K562 (cell line): ENCODE measurements around the gene C6orf141. TPM values are rescaled to one million over a fixed set of nuclear protein-coding genes. Genes with fewer than 3 reads are reported as not detected.

Experiments
- ATAC-seq: fragments of 200-7000 bp; cut with Tn5 transposase; 3 replicates; pipeline ENCODE4 v1.9.1; 2020; ENCODE audit warnings: moderate library complexity
- BruUV-seq: library from RNA; stranded (reverse); fragments of 400-500 nt; replicated peaks from 2 replicates; lab custom pipeline; 2021; lab: Mats Ljungman, UMichigan
- CTCF ChIA-PET: fragments of 300-600 bp; formaldehyde crosslinking; extraction: SDS; loops from one replicate; lab custom pipeline; 2021; ENCODE audit warnings: low intra/inter-chr PET ratio; lab: Yijun Ruan, JAX
- POLR2A ChIA-PET: fragments of 300-600, 350-650 bp; sonication (Branson Sonifier 250); formaldehyde crosslinking; extraction: SDS; loops from one replicate; lab custom pipeline; 2021; ENCODE audit warnings: antibody characterized with exemption, inconsistent platforms; lab: Yijun Ruan, JAX
- DNase-seq, 4 experiments: peaks; one replicate each; pipeline versions ENCODE4 v3.0.0 to v3.0.0-alpha.2; 2011 to 2018; ENCODE audit warnings: low spot score in 3 of 4, mixed read lengths in 3 of 4; ENCODE audit errors: extremely low read depth in 1 of 4
- FAIRE-seq: peaks from 2 replicates; lab custom pipeline; 2011; peaks lifted over from hg19 to GRCh38; lab: Jason Lieb, UNC
- H2AFZ ChIP-seq: 2 replicates; pipeline ENCODE4 v1.6.0; 2011; ENCODE audit warnings: low read depth, low read length, control low read depth, inconsistent platforms
- H3K27ac ChIP-seq: fragments of 200-600 bp; 3 replicates; pipeline ENCODE4 v1.8.0; 2011; ENCODE audit warnings: low read depth, mild to moderate bottlenecking, control low read depth, inconsistent platforms, low read length, moderate library complexity, mixed read lengths; ENCODE audit errors: extremely low read depth
- H3K27me3 ChIP-seq, 2 experiments: fragments of 300-600 bp in 1 of 2; 2 replicates in 1 of 2; 3 replicates in 1 of 2; pipeline versions ENCODE4 v1.6.0 to v1.8.0; 2011; ENCODE audit warnings: inconsistent platforms in 2 of 2, low read length in 2 of 2, mild to moderate bottlenecking in 1 of 2, mixed read lengths in 1 of 2, moderate library complexity in 1 of 2; ENCODE audit not compliant: control insufficient read depth in 2 of 2, insufficient read depth in 2 of 2
- H3K36me3 ChIP-seq: fragments of 300-600 bp; 3 replicates; pipeline ENCODE4 v1.8.0; 2011; ENCODE audit warnings: mild to moderate bottlenecking, low read length, inconsistent platforms; ENCODE audit not compliant: control insufficient read depth, insufficient read depth
- H3K4me1 ChIP-seq, 2 experiments: fragments of 200-600 bp in 1 of 2; replicated peaks in 1 of 2; 2 replicates in 1 of 2; 3 replicates in 1 of 2; pipeline versions ENCODE4 v1.5.1 to v1.8.0; 2011; ENCODE audit warnings: inconsistent platforms in 2 of 2, low read length in 2 of 2, mild to moderate bottlenecking in 1 of 2, mixed read lengths in 1 of 2, moderate library complexity in 1 of 2; ENCODE audit not compliant: control insufficient read depth in 2 of 2, insufficient read depth in 2 of 2
- H3K4me2 ChIP-seq: 2 replicates; pipeline ENCODE4 v1.6.1; 2011; ENCODE audit warnings: low read length, control low read depth, inconsistent platforms, mixed read lengths; ENCODE audit not compliant: insufficient read depth
- H3K4me3 ChIP-seq: fragments of 200-600 bp; sonication (generic), shearing (Covaris generic); 2 replicates; pipeline ENCODE4 v1.5.1; 2016; ENCODE audit warnings: control low read depth, inconsistent platforms
- H3K79me2 ChIP-seq: fragments of 200-600 bp; 3 replicates; pipeline ENCODE4 v1.8.0; 2011; ENCODE audit warnings: low read length, inconsistent platforms; ENCODE audit not compliant: control insufficient read depth, insufficient read depth
- H3K9ac ChIP-seq, 2 experiments: 2 replicates each; pipeline versions ENCODE4 v1.6.0 to v1.6.1; 2011; ENCODE audit warnings: low read depth in 2 of 2, low read length in 2 of 2, control low read depth in 1 of 2, inconsistent platforms in 1 of 2, mild to moderate bottlenecking in 1 of 2, mixed read lengths in 1 of 2; ENCODE audit not compliant: insufficient read depth in 1 of 2
- H3K9me1 ChIP-seq: one replicate; pipeline ENCODE4 v1.6.0; 2011; ENCODE audit warnings: inconsistent platforms, mild to moderate bottlenecking, low read length, moderate library complexity; ENCODE audit not compliant: control insufficient read depth, insufficient read depth
- H3K9me3 ChIP-seq: replicated peaks from 2 replicates; pipeline ENCODE4 v1.5.1; 2011; ENCODE audit warnings: low read depth, low read length, inconsistent platforms; ENCODE audit not compliant: control insufficient read depth, insufficient read depth
- H4K20me1 ChIP-seq: replicated peaks from 2 replicates; pipeline ENCODE4 v1.6.1; 2011; ENCODE audit warnings: low read length, inconsistent platforms, mixed read lengths; ENCODE audit not compliant: control insufficient read depth, insufficient read depth
- BHLHE40 ChIP-seq: IDR thresholded peaks from 2 replicates; pipeline ENCODE4 v1.6.1; 2011; ENCODE audit warnings: low read length, improper control_type of control experiment
- CHCHD3 ChIP-seq: fragments of 250-450 bp; sonication (Bioruptor Pico); IDR thresholded peaks from 2 replicates; pipeline ENCODE4 v2.1.2; 2022; ENCODE audit warnings: mild to moderate bottlenecking
- EHMT2 ChIP-seq: fragments of 450-650 bp; IDR thresholded peaks from 2 replicates; pipeline ENCODE4 v1.6.1; 2018; ENCODE audit warnings: antibody characterized with exemption
- ESRRB ChIP-seq: fragments of 250-450 bp; sonication (Bioruptor Pico); IDR thresholded peaks from 2 replicates; pipeline ENCODE4 v1.5.0; 2020; ENCODE audit warnings: mild to moderate bottlenecking, moderate library complexity, borderline replicate concordance
- KLF13 ChIP-seq: fragments of 450-650 bp; IDR thresholded peaks from 2 replicates; pipeline ENCODE4 v1.6.1; 2016; ENCODE audit warnings: missing genetic modification characterization, low read depth, mild to moderate bottlenecking, missing compliant biosample characterization, moderate library complexity, borderline replicate concordance
- NUFIP1 ChIP-seq: fragments of 450-650 bp; IDR thresholded peaks from 2 replicates; pipeline ENCODE4 v1.6.1; 2018; ENCODE audit not compliant: partially characterized antibody
- POLR3G ChIP-seq: IDR thresholded peaks from 2 replicates; pipeline ENCODE4 v1.6.1; 2011; ENCODE audit not compliant: insufficient read length, insufficient replicate concordance; ENCODE audit errors: extremely low read depth
- SIX5 ChIP-seq, 2 experiments: IDR thresholded peaks; 2 replicates each; pipeline ENCODE4 v1.6.1; 2011; ENCODE audit warnings: low read length in 2 of 2, borderline replicate concordance in 1 of 2, low read depth in 1 of 2, mild to moderate bottlenecking in 1 of 2, moderate library complexity in 1 of 2; ENCODE audit not compliant: insufficient read depth in 1 of 2
- SMAD4 ChIP-seq: fragments of 250-450 bp; sonication (Bioruptor Pico); conservative IDR thresholded peaks from 2 replicates; pipeline ENCODE4 v1.8.0; 2021; ENCODE audit warnings: inconsistent platforms, mild to moderate bottlenecking, moderate library complexity
- SRF ChIP-seq, 2 experiments: fragments of 250-450, 450-650 bp in 1 of 2; sonication (Bioruptor Pico) in 1 of 2; sonication (generic) in 1 of 2; formaldehyde crosslinking; IDR thresholded peaks; 2 replicates each; pipeline versions ENCODE4 v1.5.0 to v1.5.1; 2020 to 2022; ENCODE audit warnings: mild to moderate bottlenecking in 1 of 2, missing genetic modification reagents in 1 of 2
- STAT5A ChIP-seq: IDR thresholded peaks from 2 replicates; pipeline ENCODE4 v1.6.1; 2012; ENCODE audit warnings: low read length, inconsistent platforms, borderline replicate concordance
- ZNF124 ChIP-seq: sonication (generic); formaldehyde crosslinking; IDR thresholded peaks from 2 replicates; pipeline ENCODE4 v1.8.1; 2022; ENCODE audit warnings: missing genetic modification reagents
- ZNF316 ChIP-seq: fragments of 450-650 bp; IDR thresholded peaks from 2 replicates; pipeline ENCODE4 v1.6.1; 2016
- ZNF408 ChIP-seq: fragments of 250-450 bp; sonication (Bioruptor Pico); IDR thresholded peaks from 2 replicates; pipeline ENCODE4 v1.4.0; 2020; ENCODE audit warnings: low read depth, mild to moderate bottlenecking, moderate library complexity
- WGBS: fragments of 100-300 bp; shearing (Covaris generic); methylation state at CpG from one replicate; pipeline ENCODE4 v1.1.6; 2016; ENCODE audit warnings: low coverage, mixed read lengths; ENCODE audit not compliant: insufficient coverage; ENCODE audit errors: missing lambda C conversion rate; 5-methylcytosine and 5-hydroxymethylcytosine counted together
- in situ Hi-C: fragments of 300-500 bp; cut with MboI; formaldehyde crosslinking; loops from 4 replicates; pipeline ENCODE4 v1.15.0; 2018; ENCODE audit warnings: inconsistent platforms, mixed read lengths
- intact Hi-C: fragments of 100-400 bp; cut with micrococcal nuclease; formaldehyde crosslinking; loops from 2 replicates; pipeline ENCODE4 v1.14.2; 2022
- polyA plus RNA-seq, 8 experiments: library from polyadenylated mRNA; depleted of rRNA in 4 of 8; stranded (reverse) in 5 of 8; unstranded in 3 of 8; fragments of >200 nt; fragmentation: Nextera tagmentation in 2 of 8; fragmentation: Illumina TruSeq in 1 of 8; extraction: Ambion mirVana in 2 of 8; extraction: Trizol in 1 of 8; gene quantifications; 2 replicates each; pipeline versions ENCODE4 v1.2.1 to v1.2.3, GENCODE V29; 2011 to 2014; ENCODE audit warnings: inconsistent platforms in 1 of 8, missing spikeins in 1 of 8
- total RNA-seq, 7 experiments: library from RNA; depleted of rRNA in 6 of 7; stranded (reverse); fragments of >200 nt in 6 of 7; fragmentation: Illumina TruSeq in 2 of 7; extraction: Trizol in 2 of 7; gene quantifications; 2 replicates each; pipeline versions ENCODE4 v1.2.1 to v1.2.3, GENCODE V29; 2011 to 2021; ENCODE audit warnings: low replicate concordance in 1 of 7

C6orf141 gene
- total and polyA plus RNA-seq, 9 of the 15 experiments (the other 6 are each of a cell fraction or from before 2014, with no cell fraction given) = not detected

GRCh38 chr6:49504666-49505065, 45.8 kb upstream of the C6orf141 start:
- WGBS = 60% methylated on average over 5 of the region's 5 CpGs
- Histone ChIP-seq H4K20me1 (no peaks in the 10 kb centered on the region), H3K9me3 (peaks cover 6% of the 10 kb centered on the region; the same call in 1 of the 2 replicates), H3K79me2 (no peaks in the 10 kb centered on the region), H3K4me3 (no peak overlapping the region), H3K9ac (no peak overlapping the region), H3K27ac (no peak overlapping the region), H3K4me1 (no peaks in the 10 kb centered on the region), H3K36me3 (no peaks in the 10 kb centered on the region), H2AFZ (no peak overlapping the region), H3K9me1 (no peaks in the 10 kb centered on the region), H3K4me2 (no peak overlapping the region), H3K27me3 (no peaks in the 10 kb centered on the region)
- no peak for TF ChIP-seq CHCHD3
- no peak for TF ChIP-seq ZNF408 (CRISPR knock-in tag)
- no peak for TF ChIP-seq POLR3G
- no peak for TF ChIP-seq ZNF124 (CRISPR knock-in tag)
- no peak for TF ChIP-seq EHMT2
- no peak for TF ChIP-seq SMAD4 (CRISPR knock-in tag)
- no peak for TF ChIP-seq SIX5 (IDR thresholded peaks at IDR 0.05; ENCODE audit: borderline replicate concordance in 1 of 2, insufficient read depth in 1 of 2, low read depth in 1 of 2, low read length in 2 of 2)
- TF ChIP-seq STAT5A = no peak
- no peak for TF ChIP-seq NUFIP1
- TF ChIP-seq ZNF316 = no peak
- TF ChIP-seq ESRRB = no peak
- no peak for TF ChIP-seq SRF (CRISPR knock-in tag; IDR thresholded peaks at IDR 0.05)
- no peak for TF ChIP-seq KLF13 (tag)
- no peak for TF ChIP-seq BHLHE40
- intact Hi-C loops (no loop called here), in situ Hi-C loops (no loop called here)
- BruUV-seq = no TSS peak
- no peak for FAIRE-seq
- DNase-seq = no peak
- ChIA-PET CTCF (no interaction called here), POLR2A (no interaction called here)
- ATAC-seq = no peak
